WTC11 (cell line): ENCODE data around the gene SH3D21. TPM values are rescaled to one million over a fixed set of nuclear protein-coding genes. Genes with fewer than 3 reads are reported as not detected.

ENCODE experiments used
- ATAC-seq: fragments of 200-7000 bp; cut with Tn5 transposase; 2 replicates; pipeline ENCODE4 v1.10.0; 2021; ENCODE audit warnings: mild to moderate bottlenecking, moderate library complexity
- CTCF ChIA-PET: fragments of 300-600 bp; sonication (Branson Sonifier 250); formaldehyde crosslinking; loops from one replicate; lab custom pipeline; 2021; ENCODE audit warnings: antibody characterized with exemption; lab: Charles Lee
- POLR2A ChIA-PET: fragments of 350-600 bp; sonication (Branson Sonifier 250); formaldehyde crosslinking; loops from one replicate; lab custom pipeline; 2021; ENCODE audit warnings: antibody characterized with exemption; lab: Charles Lee
- DNase-seq: peaks from one replicate; pipeline ENCODE4 v3.0.0; 2021; ENCODE audit warnings: low spot score
- H3K27ac Mint-ChIP-seq: 2 replicates; pipeline ENCODE4 v1.8.0; 2021; ENCODE audit warnings: mixed read lengths
- H3K27me3 Mint-ChIP-seq: 2 replicates; pipeline ENCODE4 v1.8.0; 2021; ENCODE audit warnings: low read depth, mild to moderate bottlenecking, moderate library complexity, mixed read lengths
- H3K36me3 Mint-ChIP-seq: 2 replicates; pipeline ENCODE4 v1.8.0; 2021; ENCODE audit warnings: mixed read lengths
- H3K4me1 Mint-ChIP-seq: 2 replicates; pipeline ENCODE4 v1.8.0; 2022; ENCODE audit warnings: mixed read lengths
- H3K4me3 Mint-ChIP-seq: 2 replicates; pipeline ENCODE4 v1.8.0; 2021; ENCODE audit warnings: mild to moderate bottlenecking, moderate library complexity, mixed read lengths
- H3K9me3 Mint-ChIP-seq: 2 replicates; pipeline ENCODE4 v1.8.0; 2021; ENCODE audit warnings: mixed read lengths
- AR ChIP-seq: fragments of 250-450 bp; sonication (Bioruptor Pico); IDR thresholded peaks from 2 replicates; pipeline ENCODE4 v1.9.0; 2021; ENCODE audit warnings: mild to moderate bottlenecking
- ARID4B ChIP-seq: sonication (generic); formaldehyde crosslinking; IDR thresholded peaks from 2 replicates; pipeline ENCODE4 v1.8.0; 2023; ENCODE audit warnings: missing genetic modification reagents, mild to moderate bottlenecking, borderline replicate concordance
- CREM ChIP-seq: sonication (generic); formaldehyde crosslinking; IDR thresholded peaks from 2 replicates; pipeline ENCODE4 v1.8.1; 2022; ENCODE audit warnings: mild to moderate bottlenecking, missing genetic modification reagents, moderate library complexity
- E2F5 ChIP-seq: sonication (generic); formaldehyde crosslinking; IDR thresholded peaks from 2 replicates; pipeline ENCODE4 v1.8.1; 2022; ENCODE audit warnings: mild to moderate bottlenecking, moderate library complexity, missing genetic modification reagents
- EMX1 ChIP-seq: fragments of 250-450 bp; sonication (Bioruptor Pico); IDR thresholded peaks from 2 replicates; pipeline ENCODE4 v1.8.0; 2021; ENCODE audit warnings: mild to moderate bottlenecking
- ESRRA ChIP-seq: sonication (generic); formaldehyde crosslinking; IDR thresholded peaks from 2 replicates; pipeline ENCODE4 v1.8.1; 2022; ENCODE audit warnings: mild to moderate bottlenecking, missing genetic modification reagents, borderline replicate concordance
- ETV6 ChIP-seq: sonication (generic); formaldehyde crosslinking; IDR thresholded peaks from 2 replicates; pipeline ENCODE4 v1.8.1; 2022; ENCODE audit warnings: mild to moderate bottlenecking, missing genetic modification reagents
- HMGXB4 ChIP-seq: sonication (generic); formaldehyde crosslinking; IDR thresholded peaks from 2 replicates; pipeline ENCODE4 v1.8.1; 2023; ENCODE audit warnings: mild to moderate bottlenecking, moderate library complexity, missing genetic modification reagents
- IRF1 ChIP-seq: sonication (generic); formaldehyde crosslinking; IDR thresholded peaks from 2 replicates; pipeline ENCODE4 v1.8.0; 2023; ENCODE audit warnings: missing genetic modification reagents
- KAT7 ChIP-seq: sonication (generic); formaldehyde crosslinking; IDR thresholded peaks from 2 replicates; pipeline ENCODE4 v1.8.1; 2023; ENCODE audit warnings: missing genetic modification reagents, mild to moderate bottlenecking, borderline replicate concordance
- MAX ChIP-seq: sonication (generic); formaldehyde crosslinking; IDR thresholded peaks from 2 replicates; pipeline ENCODE4 v1.8.0; 2022; ENCODE audit warnings: mild to moderate bottlenecking, missing genetic modification reagents
- NR3C1 ChIP-seq: sonication (generic); formaldehyde crosslinking; conservative IDR thresholded peaks from 2 replicates; pipeline ENCODE4 v1.8.1; 2023; ENCODE audit warnings: low read depth, mild to moderate bottlenecking, missing genetic modification reagents
- OVOL2 ChIP-seq: fragments of 250-450 bp; sonication (Bioruptor Pico); IDR thresholded peaks from 2 replicates; pipeline ENCODE4 v1.9.0; 2021; ENCODE audit warnings: mild to moderate bottlenecking, borderline replicate concordance
- RORB ChIP-seq: fragments of 250-450 bp; sonication (Bioruptor Pico); IDR thresholded peaks from 2 replicates; pipeline ENCODE4 v1.9.0; 2021; ENCODE audit warnings: mild to moderate bottlenecking
- SP1 ChIP-seq: sonication (generic); formaldehyde crosslinking; conservative IDR thresholded peaks from 2 replicates; pipeline ENCODE4 v1.8.1; 2022; ENCODE audit warnings: missing genetic modification reagents
- STAT6 ChIP-seq: sonication (generic); formaldehyde crosslinking; conservative IDR thresholded peaks from 2 replicates; pipeline ENCODE4 v1.8.1; 2023; ENCODE audit warnings: mild to moderate bottlenecking, low read depth, missing genetic modification reagents, moderate library complexity
- USF1 ChIP-seq: sonication (generic); formaldehyde crosslinking; IDR thresholded peaks from 2 replicates; pipeline ENCODE4 v1.8.0; 2022; ENCODE audit warnings: mild to moderate bottlenecking, missing genetic modification reagents
- total RNA-seq: library from RNA; stranded (reverse); gene quantifications from 3 replicates; pipeline ENCODE4 v1.2.3, GENCODE V29; 2021

The SH3D21 gene
- total RNA-seq, 1 experiment from 2014 or later: 22.1 TPM

- TF ChIP-seq HMGXB4 (CRISPR knock-in tag) (no peak), EMX1 (CRISPR knock-in tag) (0 out of 2 replicates have a peak, but pooled peaks have one; percentile 17), ETV6 (CRISPR knock-in tag) (0 out of 2 replicates have a peak, but pooled peaks have one; percentile 2)
Measured at GRCh38 chr1:36322786-36323635, 16.8 kb downstream of the SH3D21 start (continued).

GRCh38 chr1:36323636-36324352 lies 17.6 kb downstream of the SH3D21 start, which contains the start of gene EVA1B:
Gene EVA1B (minus strand): TSS chr1:36323645. CDS start chr1:36323037, 608 bp downstream.
- Mint-ChIP-seq H3K27me3 (peaks cover 10% of the 10 kb centered on the region), H3K36me3 (no peaks in the 10 kb centered on the region), H3K4me1 (peaks cover 25% of the 10 kb centered on the region), H3K27ac (peak within 1 kb of the TSS; percentile 65), H3K9me3 (no peaks in the 10 kb centered on the region), H3K4me3 (peak within 1 kb of the TSS; percentile 76)
- POLR2A ChIA-PET: interaction anchor here (1.3 to 7.3 kb wide), 5 partner anchors 17 to 77 kb away, joined by 3 to 77 read pairs (median 7); partner anchors contain the start of gene SH3D21
- CTCF ChIA-PET: interaction anchor here (0.5 to 4.8 kb wide), 13 partner anchors 17 to 586 kb away, joined by 3 to 32 read pairs (median 4); partner anchors contain the start of genes SH3D21 and TRAPPC3
- DNase-seq (peak; percentile 74), ATAC-seq (peak; percentile 15)
- TF ChIP-seq USF1 (CRISPR knock-in tag) (no peak), NR3C1 (CRISPR knock-in tag) (no peak), OVOL2 (CRISPR knock-in tag) (no peak), CREM (no peak), STAT6 (CRISPR knock-in tag) (no peak), RORB (CRISPR knock-in tag) (no peak), E2F5 (CRISPR knock-in tag) (peak; percentile 43; the same call in 1 of the 2 replicates), KAT7 (CRISPR knock-in tag) (0 out of 2 replicates have a peak, but pooled peaks have one; percentile 5), ARID4B (CRISPR knock-in tag) (no peak), ESRRA (CRISPR knock-in tag) (no peak), IRF1 (no peak), MAX (CRISPR knock-in tag) (0 out of 2 replicates have a peak, but pooled peaks have one; percentile 21), AR (CRISPR knock-in tag) (0 out of 2 replicates have a peak, but pooled peaks have one; percentile 20), SP1 (CRISPR knock-in tag) (peak; percentile 39; the same call in 1 of the 2 replicates), ETV6 (CRISPR knock-in tag) (0 out of 2 replicates have a peak, but pooled peaks have one; percentile 8)
